Thyroid gland (tissue), 4 donors: ENCODE results near the gene RBBP4.

ENCODE experiments used
- POLR2A ChIP-seq, 2 donors: fragments of 450-650 bp; IDR thresholded peaks; one replicate each; pipeline ENCODE4 v1.6.1; 2017; ENCODE audit warnings: antibody characterized with exemption in 2 of 2, mild to moderate bottlenecking in 2 of 2, moderate library complexity in 1 of 2
- TF ChIP-seq, protein P1 (sequence below), 6 experiments: fragments of 200-600 bp in 3 of 6; fragments of 450-650 bp in 3 of 6; sonication (generic) in 3 of 6; IDR thresholded peaks; one replicate each; pipeline ENCODE4 v1.5.1; 2016 to 2019; ENCODE audit warnings: antibody characterized with exemption in 6 of 6, mild to moderate bottlenecking in 2 of 6, inconsistent platforms in 1 of 6, moderate library complexity in 1 of 6

GRCh38 chr1:32659581-32659980 is 8.6 kb downstream of the RBBP4 start:
- TF ChIP-seq, protein P1, sequence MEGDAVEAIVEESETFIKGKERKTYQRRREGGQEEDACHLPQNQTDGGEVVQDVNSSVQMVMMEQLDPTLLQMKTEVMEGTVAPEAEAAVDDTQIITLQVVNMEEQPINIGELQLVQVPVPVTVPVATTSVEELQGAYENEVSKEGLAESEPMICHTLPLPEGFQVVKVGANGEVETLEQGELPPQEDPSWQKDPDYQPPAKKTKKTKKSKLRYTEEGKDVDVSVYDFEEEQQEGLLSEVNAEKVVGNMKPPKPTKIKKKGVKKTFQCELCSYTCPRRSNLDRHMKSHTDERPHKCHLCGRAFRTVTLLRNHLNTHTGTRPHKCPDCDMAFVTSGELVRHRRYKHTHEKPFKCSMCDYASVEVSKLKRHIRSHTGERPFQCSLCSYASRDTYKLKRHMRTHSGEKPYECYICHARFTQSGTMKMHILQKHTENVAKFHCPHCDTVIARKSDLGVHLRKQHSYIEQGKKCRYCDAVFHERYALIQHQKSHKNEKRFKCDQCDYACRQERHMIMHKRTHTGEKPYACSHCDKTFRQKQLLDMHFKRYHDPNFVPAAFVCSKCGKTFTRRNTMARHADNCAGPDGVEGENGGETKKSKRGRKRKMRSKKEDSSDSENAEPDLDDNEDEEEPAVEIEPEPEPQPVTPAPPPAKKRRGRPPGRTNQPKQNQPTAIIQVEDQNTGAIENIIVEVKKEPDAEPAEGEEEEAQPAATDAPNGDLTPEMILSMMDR (IDR thresholded peaks at IDR 0.05) = no peak
- TF ChIP-seq POLR2A (IDR thresholded peaks at IDR 0.05) = no peak
